Measurements from ENCODE around the gene GMFB.
"Not testable (repeated sequence)": the region's sequence is repeated elsewhere in the genome, so short reads cannot be mapped to it uniquely, and the experiment has no call there.

GMFB gene

DNA sequence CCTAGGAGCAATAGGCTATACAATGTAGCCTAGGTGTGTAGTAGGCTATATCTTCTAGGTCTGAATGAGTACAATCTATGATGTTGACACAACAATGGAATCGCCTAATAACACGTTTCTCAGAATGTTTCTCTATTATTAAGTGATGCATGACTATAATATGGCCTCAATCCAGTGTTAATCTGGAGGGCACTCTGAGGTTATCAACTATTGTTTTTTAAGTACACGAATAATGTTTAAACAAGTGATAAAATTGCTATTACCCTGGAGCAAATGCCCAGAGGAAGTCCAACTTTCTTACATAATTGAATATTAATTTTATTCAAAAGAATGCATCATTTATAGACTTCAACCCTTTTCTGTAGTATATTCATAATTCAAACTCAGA lies 31.2 kb downstream of the GMFB start:
- DNase-seq: no peak

DNA sequence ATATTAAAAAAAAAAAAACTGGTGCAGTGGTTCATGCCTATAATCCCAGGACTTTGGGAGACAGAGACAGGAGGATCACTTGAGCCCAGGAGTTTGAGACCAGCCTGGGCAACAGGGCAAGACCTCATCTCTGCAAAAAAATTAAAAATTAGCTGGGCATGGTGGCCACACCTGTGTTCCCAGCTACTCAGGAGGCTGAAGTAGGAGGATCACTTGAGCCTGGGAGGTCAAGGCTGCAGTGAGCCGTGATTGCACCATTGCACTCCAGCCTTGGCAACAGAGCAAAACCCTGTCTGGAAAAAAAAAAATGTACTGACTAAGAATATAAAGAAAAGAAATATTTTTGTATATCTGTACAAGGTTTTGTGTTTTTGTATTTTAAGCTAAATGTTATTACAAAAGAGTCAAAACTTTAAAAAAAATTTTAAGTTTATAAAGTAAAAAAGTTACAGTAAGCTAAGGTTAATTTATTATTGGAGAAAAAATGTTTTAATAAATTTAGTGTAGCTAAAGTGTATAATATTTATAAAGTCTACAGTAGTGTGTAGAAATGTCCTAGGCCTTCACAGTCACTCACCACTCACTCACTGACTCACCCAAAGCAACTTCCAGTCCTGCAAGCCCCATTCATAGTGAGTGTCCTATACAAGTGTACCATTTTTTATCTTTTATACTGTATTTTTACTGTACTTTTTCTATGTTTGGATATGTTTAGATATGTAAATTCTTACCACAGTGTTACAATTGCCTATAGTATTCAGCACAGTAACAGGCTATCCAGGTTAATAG lies 31.8 kb downstream of the GMFB start:
- DNase-seq: not testable (repeated sequence)

DNA sequence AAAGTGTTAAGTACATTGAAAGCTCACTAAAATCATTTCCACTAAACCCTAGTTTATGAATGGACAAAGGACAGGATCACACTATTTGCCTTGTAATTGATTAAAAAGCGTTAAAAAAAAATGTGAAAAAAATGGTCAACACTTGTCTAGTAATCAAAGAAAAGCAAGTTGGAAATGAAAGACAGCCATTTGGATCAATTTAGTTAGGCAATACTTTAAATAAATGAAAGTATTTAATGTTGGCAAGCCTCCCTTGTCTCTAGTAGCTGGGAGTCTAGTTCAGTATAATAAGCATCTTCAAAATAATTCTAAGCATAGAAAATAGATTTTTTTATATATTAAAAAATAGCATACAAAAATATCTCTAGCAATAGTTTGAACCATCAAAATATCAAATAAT lies 33.4 kb downstream of the GMFB start:
- DNase-seq: no peak

DNA sequence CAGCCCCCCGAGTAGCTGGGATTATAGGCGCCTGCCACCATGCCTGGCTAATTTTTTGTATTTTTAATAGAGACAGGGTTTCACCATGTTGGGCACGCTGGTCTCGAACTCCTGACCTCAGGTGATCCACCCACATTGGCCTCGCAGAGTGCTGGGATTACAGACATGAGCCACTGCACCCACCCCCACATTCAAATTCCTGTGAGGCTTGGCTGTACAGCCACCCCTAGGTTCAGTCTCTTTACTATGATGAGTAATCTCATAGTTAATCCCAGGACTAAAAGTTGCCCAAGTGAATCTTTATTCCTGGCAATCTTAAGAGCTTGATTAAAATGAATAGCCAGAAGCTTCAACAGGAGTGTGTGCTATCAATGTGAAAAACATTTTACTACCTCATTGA lies 34.8 kb downstream of the GMFB start:
- not testable (repeated sequence) for DNase-seq

DNA sequence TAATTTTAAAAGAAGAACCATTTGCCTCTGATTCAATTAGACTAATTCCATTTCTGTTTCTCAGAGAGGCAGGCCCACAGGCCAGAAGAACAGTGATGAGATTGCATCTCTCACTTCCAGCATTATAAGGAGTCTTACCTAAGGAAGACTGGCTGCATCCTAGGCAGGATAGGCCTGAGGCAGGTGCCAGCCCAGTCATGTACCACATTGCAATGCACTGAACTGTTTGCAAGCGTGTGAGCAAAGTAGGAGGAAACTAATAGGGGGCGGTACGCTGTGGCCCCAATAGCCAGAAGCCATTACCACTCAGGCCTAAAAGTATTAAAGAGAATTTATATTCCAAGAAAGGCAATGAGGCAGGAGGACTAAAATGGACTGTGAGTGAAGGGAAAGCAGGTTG lies 35.5 kb downstream of the GMFB start:
- no peak for DNase-seq

DNA sequence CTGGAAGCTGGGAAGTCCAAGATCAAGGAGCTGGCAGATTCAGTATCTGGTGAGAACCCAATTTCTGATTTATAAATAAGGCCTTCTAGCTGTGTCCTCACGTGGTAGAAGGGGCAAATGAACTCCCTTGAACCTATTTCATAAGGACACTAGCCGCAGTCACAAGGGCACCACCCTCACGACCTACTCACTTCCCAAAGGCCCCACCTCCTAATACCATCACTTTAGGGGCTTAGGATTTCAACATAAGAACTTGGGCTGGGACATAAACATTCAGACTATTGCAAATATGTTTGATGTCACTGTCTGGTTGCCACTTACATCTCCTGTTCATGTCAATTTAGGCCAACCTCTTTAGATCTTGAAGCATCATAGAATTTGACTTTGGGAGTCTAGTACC lies 36.8 kb downstream of the GMFB start:
- DNase-seq: no peak

DNA sequence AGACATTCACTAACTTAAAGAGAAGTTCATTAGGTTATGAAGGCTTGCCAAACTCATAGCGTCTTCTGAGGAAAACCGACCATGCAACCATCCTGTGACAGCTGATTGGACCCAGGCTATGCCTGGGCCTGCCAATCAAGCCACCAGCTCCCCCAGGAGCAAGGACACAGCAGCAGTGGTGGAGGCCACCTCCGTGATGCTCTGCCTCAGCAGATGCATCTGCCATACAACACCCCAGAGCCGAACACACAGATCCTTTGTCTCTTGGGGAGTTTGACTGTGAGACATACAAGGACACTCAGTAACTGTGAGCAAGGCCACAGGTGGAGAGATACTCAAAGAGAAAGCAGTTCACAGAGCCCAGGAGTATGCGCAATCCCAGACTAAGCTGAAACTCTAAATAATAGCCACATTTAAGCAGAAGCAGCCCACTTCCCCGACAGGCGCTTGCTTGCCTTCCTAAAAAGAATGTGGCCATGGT lies 37.6 kb downstream of the GMFB start:
- no peak for DNase-seq

DNA sequence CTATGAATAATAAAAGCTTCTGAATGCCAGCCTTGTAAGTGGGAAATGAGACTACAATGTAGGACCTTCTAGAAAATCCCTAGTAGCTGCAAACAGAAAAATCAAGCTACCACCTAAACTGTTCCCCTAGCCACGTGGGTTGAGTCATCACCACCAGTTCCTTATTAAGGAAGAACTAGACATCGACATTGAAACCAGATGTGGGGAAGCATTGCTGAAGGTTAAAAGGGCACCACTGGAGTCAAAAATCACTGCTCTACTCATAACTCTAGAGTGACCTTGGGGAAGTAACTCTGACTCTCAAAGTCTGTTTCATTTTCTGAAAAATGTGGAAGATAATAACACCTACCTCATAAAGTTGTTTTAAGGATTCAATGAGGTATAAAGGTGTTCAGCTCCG lies 38.2 kb downstream of the GMFB start:
- no peak for DNase-seq

DNA sequence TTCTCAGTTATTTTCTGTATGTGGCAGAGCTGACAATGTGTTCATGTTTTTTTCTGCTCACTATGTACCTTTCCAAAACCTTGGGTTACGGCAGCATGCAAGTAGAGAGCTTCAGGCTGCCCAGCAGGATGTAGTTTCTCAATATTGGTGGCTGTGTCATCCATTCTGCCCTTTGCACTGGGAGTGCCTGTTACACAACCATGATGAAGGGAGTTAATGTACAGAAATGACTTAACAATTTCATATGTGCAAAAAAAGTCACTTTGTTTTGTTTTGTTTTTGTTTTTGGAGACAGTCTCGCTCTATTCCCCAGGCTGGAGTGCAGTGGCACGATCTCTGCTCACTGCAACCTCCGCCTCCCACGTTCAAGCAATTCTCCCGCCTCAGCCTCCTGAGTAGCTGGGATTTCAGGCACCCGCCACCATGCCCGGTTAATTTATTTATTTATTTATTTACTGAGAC lies 41.5 kb downstream of the GMFB start:
- no peak for DNase-seq

DNA sequence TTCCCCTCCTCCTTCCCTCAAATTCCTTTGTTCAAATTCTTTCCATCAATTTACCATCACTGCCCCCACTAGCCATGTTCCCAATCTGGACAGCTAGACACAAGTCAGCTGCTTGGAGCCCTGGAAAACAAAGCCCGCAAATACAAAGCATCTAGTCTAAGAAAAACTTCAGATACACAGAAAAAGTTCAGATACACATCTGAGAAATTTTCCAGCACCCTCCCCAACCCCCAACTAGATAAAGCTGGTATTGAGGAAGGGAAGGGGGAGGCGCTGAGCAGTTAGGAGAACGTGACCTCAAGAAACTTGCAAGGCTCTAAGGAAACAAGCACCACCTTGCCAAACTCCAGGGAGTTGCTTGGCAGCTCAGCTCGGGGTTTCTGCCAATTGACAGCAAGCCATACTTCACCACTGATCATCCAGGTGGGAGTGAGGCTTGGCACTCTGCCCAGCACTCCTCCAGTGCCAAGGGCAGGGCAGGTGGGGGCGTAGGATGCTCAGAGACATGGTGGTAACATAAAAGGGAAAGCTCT lies 42.6 kb downstream of the GMFB start:
- DNase-seq: no peak

DNA sequence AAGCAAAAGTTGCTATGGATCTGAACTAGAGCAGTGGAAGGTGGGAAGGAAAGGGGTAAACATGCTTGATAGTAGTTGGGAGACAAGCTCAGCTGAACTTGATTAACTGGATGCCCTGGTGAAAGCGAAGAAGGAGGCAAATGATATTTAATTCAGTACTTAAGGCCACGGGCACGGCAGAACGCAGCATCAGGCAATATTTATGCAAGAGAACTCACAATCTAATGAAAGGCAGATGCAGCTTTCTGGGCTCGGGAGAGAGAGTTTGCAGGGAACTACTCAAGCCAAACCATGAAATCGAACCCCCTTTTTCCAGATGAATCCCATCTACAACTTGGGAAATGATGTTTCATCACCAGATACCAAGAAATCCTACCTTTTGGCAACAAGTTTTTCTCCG lies 44.1 kb downstream of the GMFB start:
- DNase-seq: no peak

DNA sequence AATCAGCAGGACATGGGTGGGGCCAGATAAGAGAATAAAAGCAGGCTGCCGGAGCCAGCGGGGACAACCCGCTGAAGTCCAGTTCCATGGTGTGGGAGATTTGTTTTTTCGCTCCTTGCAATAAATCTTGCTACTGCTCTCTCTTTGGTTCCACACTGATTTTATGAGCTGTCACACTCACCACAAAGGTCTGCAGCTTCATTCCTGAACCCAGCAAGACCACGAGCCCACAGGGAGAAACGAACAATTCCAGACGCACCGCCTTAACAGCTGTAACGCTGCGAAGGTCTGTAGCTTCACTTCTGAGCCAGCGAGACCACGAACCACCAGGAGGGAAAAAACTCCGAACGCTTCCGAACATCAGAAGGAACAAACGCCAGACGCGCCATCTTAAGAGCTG lies 44.8 kb downstream of the GMFB start:
- no peak for DNase-seq

DNA sequence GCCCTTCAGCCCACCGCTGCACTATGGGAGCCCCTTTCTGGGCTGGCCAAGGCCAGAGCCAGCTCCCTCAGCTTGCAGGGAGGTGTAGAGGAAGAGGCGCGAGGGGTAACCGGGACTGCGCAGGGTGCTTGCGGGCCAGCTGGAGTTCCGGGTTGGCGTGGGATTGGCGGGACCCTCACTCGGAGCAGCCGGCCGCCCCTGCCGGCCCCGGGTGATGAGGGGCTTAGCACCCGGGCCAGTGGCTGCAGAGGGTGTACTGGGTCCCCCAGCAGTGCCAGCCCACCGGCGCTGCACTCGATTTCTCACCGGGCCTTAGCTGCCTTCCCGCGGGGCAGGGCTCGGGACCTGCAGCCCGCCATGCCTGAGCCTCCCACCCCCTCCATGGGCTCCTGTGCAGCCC lies 45.8 kb downstream of the GMFB start:
- not testable (repeated sequence) for DNase-seq

DNA sequence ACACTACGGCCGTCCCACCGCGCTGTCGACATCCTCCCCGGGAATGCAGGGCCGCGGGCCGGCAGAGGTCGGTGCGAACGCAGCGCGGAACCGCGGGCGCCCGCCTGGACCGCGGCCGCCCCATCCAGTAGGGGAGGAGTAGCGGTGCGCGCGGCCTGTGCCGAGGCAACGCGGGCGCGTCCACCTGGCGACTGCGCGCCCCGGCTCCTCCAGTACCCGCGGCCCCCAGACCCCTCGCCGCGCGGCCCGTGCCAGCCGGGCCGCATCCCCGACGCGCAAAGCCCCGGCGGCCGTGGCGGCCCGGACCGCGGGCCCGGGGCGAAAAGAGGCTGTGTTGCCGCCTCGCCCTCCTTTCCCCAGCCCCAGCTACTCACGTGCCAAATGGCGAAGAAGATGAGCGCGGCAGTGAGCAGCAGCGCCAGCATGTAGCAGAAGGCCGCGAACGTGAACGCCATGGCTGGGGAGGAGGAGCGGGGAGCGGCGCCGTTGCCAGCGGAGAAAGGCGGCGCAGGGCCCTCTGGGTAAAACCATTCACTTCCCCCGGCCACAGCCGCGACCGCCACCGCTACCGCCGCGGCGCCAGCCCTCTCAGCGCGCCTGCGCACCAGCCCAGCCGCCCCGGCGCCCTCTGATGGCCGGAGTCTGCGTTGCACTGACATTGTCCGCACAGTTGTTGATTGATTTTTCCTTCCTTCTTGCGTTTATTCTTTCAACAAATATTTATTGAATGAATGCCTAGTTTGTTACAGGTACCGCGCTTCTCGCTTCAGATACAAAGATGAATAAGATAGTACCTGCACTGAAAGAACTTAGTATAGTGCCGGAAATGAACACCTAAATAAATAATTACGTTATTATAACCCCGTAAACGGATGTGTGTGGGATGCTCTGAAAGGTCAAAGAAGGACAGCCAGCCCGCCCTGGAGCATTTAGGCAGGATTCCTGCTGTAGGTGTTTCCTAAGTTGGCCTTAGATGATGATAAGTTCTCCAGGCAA lies 47.6 kb downstream of the GMFB start, which contains the start of gene CNIH1:
Gene CNIH1 (minus strand): TSS at position 502 of the 996 bp plus-strand sequence. CDS start 47 bp downstream, at position 455.
- DNase-seq: peak; percentile 86 to 89

DNA sequence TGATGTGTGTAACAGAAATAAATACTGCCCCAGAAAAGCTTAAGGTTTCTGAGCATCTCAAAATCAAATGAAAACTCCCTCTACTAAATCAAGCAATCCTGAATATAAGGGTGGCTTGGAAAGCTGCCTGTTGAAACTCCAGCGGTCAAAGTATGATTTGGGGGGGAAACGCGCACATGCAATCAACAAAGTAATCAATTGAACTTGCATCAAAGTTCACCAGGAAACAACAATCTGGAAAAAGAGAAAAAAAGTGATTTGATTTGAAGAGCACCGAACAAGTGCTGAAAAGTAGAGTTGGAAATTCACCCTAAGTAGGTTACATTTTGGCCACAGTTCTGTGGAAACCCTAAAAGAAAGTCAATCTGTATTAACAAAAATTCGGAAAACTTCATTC lies 48.3 kb downstream of the GMFB start:
- no peak for DNase-seq

DNA sequence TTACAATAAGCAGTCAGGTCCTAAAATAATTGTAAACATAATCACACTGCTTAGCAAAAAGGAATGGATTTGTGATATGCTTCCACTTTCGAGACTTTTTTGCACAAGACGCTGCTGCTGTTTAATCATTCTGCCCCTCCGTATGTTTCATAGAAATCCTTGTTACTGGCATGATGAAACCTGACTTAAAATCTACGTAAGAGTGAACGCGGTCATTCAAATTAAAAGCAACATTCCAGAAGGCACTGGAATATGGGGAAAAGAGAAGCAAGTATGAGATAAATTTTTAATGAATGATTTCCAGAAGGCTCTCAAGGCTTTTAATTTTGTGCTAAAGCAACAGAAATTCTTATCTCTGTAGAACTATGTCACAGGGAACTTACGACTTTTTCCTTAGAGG lies 48.7 kb downstream of the GMFB start:
- DNase-seq: no peak

DNA sequence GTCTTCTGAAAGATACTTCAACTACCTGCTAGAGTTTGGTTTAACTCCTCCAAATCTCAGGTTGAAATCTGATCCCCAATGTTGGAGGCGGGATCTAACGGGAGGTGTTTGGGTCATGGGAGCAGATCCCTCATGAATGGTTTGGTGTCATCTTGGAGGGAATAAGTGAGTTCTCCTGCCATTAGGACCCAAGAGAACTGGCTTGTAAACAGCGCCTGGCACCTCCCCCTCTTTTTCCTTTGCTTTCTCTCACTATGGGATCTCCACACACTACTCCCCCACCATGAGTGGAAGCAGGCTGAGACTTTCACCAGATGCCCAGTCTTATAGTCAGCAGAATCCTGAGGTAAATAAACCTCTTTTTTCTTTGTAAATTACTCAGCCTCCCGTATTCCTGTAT lies 50.1 kb downstream of the GMFB start:
- DNase-seq: no peak

DNA sequence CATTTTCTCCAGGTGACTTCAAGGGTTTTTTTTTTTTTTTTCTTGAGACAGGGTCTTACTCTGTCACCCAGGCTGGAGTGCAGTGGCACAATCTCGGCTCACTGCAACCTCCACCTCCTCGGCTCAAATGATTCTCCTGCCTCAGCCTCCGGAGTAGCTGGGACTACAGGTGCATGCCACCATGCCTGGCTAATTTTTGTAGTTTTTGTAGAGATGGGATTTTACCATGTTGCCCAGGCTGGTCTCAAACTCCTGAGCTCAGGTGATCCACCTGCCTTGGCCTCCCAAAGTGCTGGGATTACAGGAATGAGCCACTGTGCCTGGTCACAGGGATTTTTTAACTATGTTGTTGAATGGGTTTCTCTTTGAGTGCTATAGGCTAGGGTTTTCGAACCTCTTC lies 50.8 kb downstream of the GMFB start:
- DNase-seq: not testable (repeated sequence)

DNA sequence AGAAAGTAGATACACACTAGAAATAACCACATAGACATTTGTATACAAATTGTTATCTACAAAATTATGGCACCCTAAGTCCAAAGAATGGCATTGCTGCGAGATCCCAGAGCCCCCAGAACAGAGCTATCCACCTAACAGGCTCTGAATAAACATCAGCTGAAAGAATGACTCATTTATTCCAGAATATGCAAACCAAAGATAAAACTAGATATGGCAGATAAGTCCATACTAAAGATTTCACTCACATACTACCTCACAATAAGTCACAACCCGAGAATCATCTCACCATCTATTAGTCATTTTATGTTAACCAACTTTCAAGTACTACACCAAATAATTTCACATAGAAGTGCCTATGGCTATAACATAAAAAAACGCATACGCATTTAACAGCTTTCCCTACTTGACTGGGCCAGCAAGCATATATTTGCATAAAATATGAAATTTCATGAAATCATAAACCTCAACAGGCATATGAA lies 53.2 kb downstream of the GMFB start:
- peak in 1 of 2 experiments; percentile 4 for DNase-seq

DNA sequence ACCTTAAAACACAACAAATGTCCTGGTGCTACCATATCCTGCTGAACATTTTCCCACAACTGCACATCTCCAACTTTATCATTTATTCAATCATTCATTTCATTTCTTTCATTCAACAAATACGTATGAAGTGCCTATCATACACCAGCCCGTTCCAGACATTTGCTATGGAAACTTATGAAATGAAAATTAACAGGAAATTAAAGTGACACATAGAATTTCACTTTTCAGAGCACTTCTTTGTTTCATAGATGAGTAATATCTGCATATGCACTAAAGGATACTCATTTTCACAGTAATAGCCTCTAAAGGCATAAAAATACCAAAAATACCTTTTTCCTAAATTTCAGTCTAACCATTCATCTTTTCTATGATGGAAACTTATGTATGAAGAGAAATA lies 60.3 kb downstream of the GMFB start:
- no peak for DNase-seq

DNA sequence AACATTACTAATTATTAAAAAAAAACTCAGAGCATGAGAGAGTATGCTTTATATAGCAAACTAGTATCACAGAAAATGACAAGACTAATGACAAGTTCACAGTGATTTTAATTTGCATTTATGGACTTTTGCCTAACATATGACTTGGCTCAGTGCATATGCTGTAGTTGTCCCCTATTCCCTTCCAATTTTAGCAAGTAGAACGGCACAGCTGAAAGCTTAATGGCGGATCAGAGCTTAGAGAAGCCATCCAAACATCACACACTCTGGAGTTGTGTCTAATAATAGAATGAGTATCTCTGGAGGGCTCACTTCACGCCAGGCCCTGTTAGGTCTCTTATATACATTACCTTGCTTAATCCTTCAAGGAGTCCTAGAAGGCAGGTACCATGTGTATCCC lies 60.9 kb downstream of the GMFB start:
- no peak for DNase-seq

DNA sequence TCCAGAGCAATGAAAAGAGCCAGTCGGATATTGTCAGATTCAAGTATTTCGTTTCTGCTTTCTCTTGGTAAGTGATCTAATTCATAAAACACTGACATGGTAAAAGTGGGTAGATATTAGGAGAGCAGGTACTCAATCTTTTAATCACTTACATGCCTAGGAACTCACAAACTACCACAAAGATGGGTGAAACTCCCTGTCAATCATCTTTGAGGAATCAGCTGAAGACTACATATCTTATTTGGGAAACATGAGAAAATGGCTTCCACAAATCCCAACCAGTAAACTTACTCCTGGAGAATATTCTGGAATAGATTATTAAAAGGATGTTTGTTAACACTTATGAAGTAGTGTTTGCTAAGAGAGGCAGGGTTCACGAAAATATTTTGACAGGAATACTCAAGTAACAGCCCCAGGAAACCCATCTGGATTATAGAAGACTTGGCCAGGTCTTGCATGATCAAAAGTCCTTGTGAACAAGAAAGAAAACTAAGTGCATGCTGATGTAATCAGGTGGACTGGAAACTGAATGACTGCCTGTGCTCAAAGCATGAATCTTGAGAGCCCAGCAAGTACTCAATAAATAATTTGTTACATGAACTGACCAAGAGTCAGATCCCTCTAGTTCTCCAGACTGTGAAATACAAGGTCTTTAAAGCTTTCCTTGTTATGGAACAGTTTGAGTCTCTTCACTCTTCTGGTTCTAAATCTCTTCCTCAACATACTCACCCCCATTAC lies 63.1 kb downstream of the GMFB start:
- no peak for DNase-seq

Measured in stimulated activated CD4-positive, alpha-beta T cell treated with anti-CD3 and anti-CD28 coated beads, Interleukin-4, amount 100 ng/mL, for 4 hours (primary cell).